Right lobe of liver (tissue), 4 donors: ENCODE data around the gene ZNF429.

Source experiments
- CTCF ChIP-seq, 4 donors: fragments of 200-600 bp in 3 of 4; fragments of 450-650 bp in 1 of 4; IDR thresholded peaks; one replicate each; pipeline versions ENCODE4 v1.5.1 to v1.8.0; 2016 to 2022; ENCODE audit warnings: antibody characterized with exemption in 4 of 4, mild to moderate bottlenecking in 2 of 4
- POLR2A ChIP-seq: fragments of 450-650 bp; IDR thresholded peaks from one replicate; pipeline ENCODE4 v1.6.1; 2017; ENCODE audit warnings: antibody characterized with exemption, mild to moderate bottlenecking
- donor health status: DM: no; HTN: no; CAD: no.
- donor health status: DM: no; HTN: no; CAD: no.
- donor health status: DM: no; HTN: yes; CAD: no.

GRCh38 chr19:21585281-21585890, 80.0 kb downstream of the ZNF429 start:
- no peak for TF ChIP-seq CTCF (IDR thresholded peaks at IDR 0.05)
- no peak for TF ChIP-seq POLR2A
